Stimulated activated CD8-positive, alpha-beta memory T cell treated with anti-CD3 and anti-CD28 coated beads, Interleukin-2, amount 100 ng/mL, for 1 hour (primary cell): Measurements from ENCODE around the gene LMNTD2.
A peak's percentile ranks its signal among the peaks of the same experiment; 100 is the strongest.
"Not testable (repeated sequence)": the region's sequence is repeated elsewhere in the genome, so short reads cannot be mapped to it uniquely, and the experiment has no call there.

Source experiments
- DNase-seq, 2 donors: peaks; one replicate each; pipeline ENCODE4 v3.0.0-alpha.2; 2020; ENCODE audit warnings: low read depth in 2 of 2

The LMNTD2 gene

DNA sequence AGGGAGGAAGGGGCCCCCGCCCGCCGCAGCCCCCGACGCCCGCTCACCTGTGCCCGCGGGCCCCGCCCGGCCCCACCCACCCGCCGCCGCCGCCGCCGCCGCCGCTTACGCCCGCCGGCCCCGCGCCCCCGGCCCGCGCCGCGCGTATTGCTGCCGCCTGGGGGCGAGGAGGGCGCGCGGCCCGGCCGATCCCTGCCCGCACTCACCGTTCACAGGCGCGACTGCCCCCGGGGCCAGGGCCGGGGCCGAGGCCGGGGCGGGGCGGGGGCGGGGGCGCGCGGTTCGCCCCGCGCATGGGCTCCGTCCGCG, 25.4 kb downstream of the LMNTD2 start:
- DNase-seq = no peak

DNA sequence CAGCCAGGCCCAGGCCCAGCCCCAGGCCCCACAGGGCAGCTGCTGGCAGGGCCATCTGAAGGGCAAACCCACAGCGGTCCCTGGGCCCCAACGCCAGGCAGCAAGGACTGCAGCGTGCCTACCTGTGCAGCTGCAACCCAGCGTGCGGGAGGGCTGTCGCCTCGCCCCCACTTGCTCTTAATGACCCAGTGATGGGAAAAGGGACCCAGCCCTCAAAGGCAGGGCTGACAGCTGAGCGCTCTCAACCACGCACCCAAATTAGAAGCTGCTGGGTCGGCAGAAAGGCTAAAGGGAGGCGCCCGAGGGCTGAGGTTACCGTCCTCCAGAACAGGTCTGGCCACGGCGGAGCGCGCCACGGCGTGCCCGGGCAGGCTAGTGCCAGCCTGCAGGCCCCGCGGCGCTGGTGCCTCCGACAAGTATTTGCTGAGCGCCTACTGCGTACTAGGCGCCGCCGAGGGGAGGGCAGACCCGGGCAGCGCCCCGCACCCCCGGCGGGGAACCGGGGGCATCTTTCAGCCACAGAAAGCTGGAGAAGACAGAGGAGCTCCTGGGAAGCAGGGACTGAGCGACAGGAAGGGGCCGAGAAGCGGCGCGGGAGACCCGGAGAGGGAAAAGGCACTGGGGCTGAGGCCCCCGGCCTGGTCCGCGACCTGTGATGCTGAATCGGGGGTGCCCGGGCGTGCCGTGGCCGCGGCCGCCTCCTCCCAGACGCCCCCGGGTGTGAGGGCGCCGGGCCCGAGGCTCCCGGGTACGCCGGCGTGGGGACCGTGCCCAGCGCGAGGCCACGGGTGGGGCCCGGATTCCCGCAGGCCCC, 25.9 kb downstream of the LMNTD2 start:
- DNase-seq = no peak

- no peak for DNase-seq
These were observed 26.7 kb downstream of the LMNTD2 start for GRCh38 chr11:533586-534395.

GRCh38 chr11:532986-533585, 27.5 kb downstream of the LMNTD2 start:
- no peak for DNase-seq

DNA sequence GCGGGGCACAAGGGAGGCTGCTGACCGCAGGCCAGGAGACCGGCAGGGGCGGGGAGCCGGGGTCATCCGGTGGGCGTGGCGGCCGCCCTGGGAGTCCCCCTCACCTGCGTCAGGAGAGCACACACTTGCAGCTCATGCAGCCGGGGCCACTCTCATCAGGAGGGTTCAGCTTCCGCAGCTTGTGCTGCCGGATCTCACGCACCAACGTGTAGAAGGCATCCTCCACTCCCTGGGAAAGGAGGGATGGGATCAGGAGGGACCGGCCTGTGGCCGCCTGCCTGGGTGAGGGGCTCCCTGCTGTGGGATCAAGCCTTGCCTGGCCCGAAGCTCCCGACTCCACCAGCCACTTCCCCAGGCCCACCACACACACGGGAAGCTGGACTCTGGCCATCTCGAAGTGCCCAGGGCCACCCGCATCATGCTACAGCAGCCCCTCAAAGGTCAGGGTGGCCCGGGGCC, 28.0 kb downstream of the LMNTD2 start:
- DNase-seq = no peak

DNA sequence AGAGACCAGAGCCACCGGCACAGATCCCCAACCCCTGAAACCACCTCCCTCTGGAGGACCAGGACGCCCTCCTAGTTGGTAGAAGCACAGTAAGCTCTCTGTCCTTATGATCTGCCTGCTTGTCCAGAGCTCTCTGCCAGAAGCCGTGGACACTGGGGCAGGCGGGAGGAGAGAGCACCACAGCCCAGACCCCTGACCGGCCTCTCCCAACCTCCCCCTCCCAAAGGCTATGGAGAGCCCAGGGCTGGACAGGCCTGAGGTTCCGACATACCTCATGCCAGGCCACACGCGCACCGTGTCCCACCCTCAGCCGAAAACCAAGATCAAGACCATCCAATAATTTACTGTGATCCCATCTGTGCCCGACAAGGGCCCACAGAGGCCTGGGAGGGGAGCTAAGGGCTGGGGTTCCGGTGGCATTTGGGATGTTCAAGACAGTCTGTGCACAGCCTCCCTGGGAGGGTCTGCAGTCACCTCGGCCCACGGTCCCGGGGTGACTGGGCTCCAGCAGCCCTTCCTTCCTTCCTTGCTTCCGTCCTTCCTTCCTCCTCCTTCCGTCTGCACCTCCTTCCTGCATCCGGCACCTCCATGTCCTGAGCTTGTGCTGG, 28.5 kb downstream of the LMNTD2 start:
- DNase-seq = no peak

DNA sequence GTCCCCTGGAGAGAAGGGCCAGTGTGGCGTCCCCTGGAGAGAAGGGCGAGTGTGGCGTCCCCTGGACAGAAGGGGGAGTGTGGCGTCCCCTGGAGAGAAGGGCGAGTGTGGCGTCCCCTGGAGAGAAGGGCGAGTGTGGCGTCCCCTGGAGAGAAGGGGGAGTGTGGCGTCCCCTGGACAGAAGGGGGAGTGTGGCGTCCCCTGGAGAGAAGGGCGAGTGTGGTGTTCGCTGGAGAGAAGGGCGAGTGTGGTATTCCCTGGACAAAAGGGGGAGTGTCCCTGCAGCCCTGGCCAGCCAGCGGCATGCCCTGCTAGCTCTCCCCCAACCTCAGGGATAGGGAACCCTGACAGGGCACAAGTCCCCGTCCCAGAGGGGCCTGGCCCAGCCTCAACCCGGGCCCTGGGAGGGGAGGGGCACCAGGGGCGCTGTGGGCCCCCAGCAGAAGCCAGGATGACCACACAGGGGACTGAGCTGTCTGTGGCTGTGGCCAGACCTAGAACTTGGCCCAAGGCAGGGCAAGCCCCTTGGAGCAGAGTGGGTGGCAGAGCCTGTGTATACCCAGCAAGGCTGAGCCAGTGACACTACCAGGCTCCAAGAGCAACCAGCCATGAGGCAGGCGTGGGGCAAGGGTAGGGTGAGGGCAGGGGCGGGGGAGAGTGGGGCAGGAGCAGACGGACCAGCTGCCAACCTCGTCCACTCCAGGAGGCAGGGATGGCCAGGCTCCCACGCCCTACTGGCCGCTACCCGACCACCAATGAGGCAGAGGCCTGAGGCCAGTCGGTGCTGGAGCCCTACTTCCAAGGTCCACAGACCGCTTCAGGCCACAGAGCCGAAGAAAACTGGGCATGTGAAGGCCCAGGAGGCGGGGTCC, 29.3 kb downstream of the LMNTD2 start:
- DNase-seq = no peak

- no peak for DNase-seq
These were observed 30.7 kb downstream of the LMNTD2 start for GRCh38 chr11:529728-530411.

- no peak for DNase-seq
These were observed 31.5 kb downstream of the LMNTD2 start for GRCh38 chr11:528815-529727.

DNA sequence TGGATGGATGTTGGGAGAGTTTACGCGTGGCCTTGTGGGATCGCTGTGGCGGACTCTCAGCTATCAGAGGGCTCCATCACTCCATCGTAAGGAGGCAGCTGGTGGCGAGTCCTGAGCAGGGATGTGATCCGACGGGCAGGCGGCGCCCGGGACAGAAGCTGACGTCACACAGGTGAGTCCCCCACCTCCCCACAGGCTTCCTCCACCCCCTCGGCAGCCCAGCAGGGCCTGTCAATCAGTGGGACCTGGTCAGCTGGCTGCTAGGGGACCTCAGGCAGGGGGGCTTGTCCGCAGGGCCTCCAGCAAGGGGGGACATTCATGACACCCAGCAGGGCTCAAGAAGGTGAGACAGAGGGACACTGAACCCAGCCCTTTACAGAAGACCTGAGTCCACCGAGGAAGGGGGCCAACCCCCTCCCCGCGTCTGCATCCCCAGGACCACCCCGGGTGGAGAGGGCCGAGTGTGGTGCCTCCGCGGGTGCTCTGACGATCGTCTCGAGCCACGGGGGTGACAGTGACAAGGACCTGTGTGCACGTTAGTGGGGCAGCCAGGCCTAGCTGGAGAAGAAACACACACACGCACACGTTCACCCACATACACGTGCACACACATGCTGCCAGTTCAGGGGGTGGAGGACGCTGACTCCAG, 32.2 kb downstream of the LMNTD2 start:
- no peak for DNase-seq

- DNase-seq = no peak
These were observed 34.3 kb downstream of the LMNTD2 start for GRCh38 chr11:526192-526591.

DNA sequence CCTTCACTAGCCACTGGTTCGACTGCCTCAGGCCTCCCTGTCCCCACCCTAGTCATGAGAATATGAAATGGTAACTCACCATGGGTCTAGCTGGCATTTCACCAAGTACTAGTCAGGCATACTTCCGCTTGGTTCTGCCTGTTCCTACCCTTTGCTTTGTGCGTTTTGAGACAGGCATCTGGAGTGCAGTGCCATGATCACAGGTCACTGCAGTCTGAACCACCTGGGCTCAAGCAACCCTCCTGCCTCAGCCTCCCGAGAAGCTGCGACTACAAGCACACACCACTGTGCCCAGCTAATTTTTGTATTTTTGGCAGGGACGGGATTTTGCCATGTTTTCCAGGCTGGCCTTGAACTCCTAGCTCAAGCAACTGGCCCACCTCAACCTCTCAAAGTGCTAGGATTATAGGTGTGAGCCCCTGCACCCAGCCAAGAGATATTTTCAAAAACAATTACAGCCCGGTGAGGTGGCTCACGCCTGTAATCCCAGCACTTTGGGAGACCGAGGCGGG, 39.3 kb downstream of the LMNTD2 start:
- no peak for DNase-seq

- no peak for DNase-seq
These were observed 39.9 kb downstream of the LMNTD2 start for GRCh38 chr11:520428-521176.

- DNase-seq = peak; percentile 81 to 85
These were observed 41.9 kb downstream of the LMNTD2 start for GRCh38 chr11:518463-519202.

DNA sequence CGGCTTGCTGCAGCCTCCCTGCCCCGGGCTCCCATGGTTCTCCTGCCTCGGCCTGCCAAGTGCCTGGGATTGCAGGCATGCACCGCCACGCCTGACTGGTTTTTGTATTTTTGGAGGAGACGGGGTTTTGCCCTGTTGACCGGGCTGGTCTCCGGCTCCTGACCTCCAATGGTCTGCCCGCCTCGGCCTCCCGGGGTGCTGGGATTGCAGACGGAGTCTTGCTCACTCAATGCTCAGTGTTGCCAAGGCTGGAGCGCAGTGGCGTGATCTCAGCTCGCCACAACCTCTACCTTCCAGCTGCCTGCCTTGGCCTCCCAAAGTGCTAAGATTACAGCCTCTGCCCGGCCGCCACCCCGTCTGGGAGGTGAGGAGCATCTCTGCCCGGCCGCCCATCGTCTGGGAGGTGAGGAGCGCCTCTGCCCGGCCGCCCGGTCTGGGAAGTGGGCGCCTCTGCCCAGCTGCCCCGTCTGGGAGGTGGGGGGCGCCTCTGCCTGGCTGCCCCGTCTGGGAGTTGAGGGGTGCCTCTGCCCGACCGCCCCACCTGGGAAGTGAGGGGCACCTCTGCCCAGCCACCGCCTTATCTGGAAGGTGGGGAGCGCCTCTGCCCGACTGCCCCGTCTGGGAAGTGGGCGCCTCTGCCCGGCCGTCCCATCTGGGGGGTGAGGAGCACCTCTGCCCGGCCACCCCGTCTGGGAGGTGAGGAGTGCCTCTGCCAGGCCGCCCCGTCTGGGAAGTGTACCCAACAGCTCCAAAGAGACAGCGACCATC, 43.4 kb downstream of the LMNTD2 start:
- not testable (repeated sequence) for DNase-seq

- DNase-seq = no peak
These were observed 44.1 kb downstream of the LMNTD2 start for GRCh38 chr11:516400-516799.

GRCh38 chr11:515131-515530, 45.4 kb downstream of the LMNTD2 start:
- no peak for DNase-seq
